GM12892 (cell line): Measurements from ENCODE around the gene CTBP2.

ENCODE experiments used
- DNase-seq: peaks from one replicate; pipeline ENCODE4 v3.0.0; 2011; ENCODE audit not compliant: insufficient read length
- FAIRE-seq: peaks from 2 replicates; lab custom pipeline; 2011; peaks lifted over from hg19 to GRCh38; lab: Jason Lieb, UNC
- POLR2A ChIP-seq: IDR thresholded peaks from 2 replicates; pipeline ENCODE4 v1.6.1; 2011; ENCODE audit warnings: low read depth, low read length, control low read depth
- POLR2AphosphoS5 ChIP-seq: IDR thresholded peaks from 2 replicates; pipeline ENCODE4 v1.6.1; 2011; ENCODE audit warnings: low read depth, low read length, control low read depth
- TAF1 ChIP-seq: IDR thresholded peaks from 2 replicates; pipeline ENCODE4 v1.6.1; 2011; ENCODE audit warnings: low read depth, mild to moderate bottlenecking, control low read depth, low read length, borderline replicate concordance

CTBP2 gene

GRCh38 chr10:125014086-125014830 lies 146.1 kb downstream of the CTBP2 start:
- DNase-seq (no peak), FAIRE-seq (no peak)
- TF ChIP-seq POLR2AphosphoS5: no peak
- TF ChIP-seq TAF1: no peak
- no peak for TF ChIP-seq POLR2A

GRCh38 chr10:125013529-125013872 lies 146.9 kb downstream of the CTBP2 start:
- no peak for FAIRE-seq
- no peak for DNase-seq
- TF ChIP-seq TAF1 (no peak), POLR2A (no peak), POLR2AphosphoS5 (no peak)

DNA sequence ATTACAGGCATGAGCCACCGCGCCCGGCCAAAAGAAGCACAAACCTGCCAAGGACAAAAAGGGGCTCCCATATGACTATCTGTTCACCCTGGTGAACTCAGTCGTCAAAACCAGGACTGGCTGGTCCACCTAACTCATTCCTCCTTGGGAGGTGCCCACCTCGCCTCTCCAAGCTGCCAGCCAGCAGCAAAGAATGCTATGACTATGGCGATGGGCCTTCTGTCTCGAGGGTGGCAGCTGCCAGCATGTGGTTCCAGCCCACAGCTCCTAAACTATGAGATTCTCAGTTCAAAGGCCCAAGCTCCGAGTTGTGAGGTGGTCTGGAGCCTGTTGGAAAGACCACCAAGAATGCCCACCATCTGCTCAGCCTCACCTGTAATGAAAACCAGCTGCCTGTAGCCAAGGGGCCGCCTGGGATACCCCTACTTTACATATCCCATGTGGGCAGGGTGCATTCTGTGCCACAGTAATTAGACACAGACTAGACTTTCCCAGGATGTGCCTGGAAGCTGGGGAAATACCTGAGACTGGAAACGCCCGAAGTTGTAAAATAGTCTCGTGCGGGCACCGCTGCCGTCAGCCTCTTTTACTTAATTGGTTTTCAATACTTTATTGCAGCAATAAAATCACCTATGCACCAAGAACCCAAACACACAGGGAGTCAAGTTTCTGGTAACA lies 147.4 kb downstream of the CTBP2 start:
- DNase-seq (no peak), FAIRE-seq (no peak)
- TF ChIP-seq TAF1 (no peak), POLR2AphosphoS5 (no peak), POLR2A (no peak)

- no peak for DNase-seq
- no peak for FAIRE-seq
- TF ChIP-seq TAF1 (no peak), POLR2A (no peak), POLR2AphosphoS5 (no peak)
Observed at GRCh38 chr10:125011926-125012705, 148.2 kb downstream of the CTBP2 start.

GRCh38 chr10:125011171-125011925 lies 149.0 kb downstream of the CTBP2 start:
- FAIRE-seq (no peak), DNase-seq (no peak)
- TF ChIP-seq TAF1 (no peak), POLR2AphosphoS5 (no peak), POLR2A (no peak)

DNA sequence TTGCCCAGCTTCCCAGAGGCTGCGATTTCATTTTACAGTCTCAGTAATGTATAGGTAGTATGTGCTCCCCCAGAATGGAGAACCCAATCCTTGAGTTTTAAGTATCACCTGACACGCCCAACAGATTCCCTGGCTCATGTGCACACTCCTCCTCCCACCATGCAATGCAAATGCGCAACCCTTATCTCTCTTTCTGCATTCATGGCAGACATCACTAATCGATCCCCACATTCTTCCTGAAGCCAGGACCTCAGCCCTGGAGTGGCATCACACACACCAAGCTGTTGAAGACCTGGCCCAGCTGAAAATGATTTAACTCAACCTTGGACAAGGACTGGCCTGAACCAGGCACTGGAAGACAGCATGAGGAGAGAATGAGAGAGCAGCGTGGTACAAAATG lies 150.0 kb downstream of the CTBP2 start:
- no peak for TF ChIP-seq POLR2AphosphoS5
- TF ChIP-seq POLR2A: no peak
- no peak for FAIRE-seq
- no peak for DNase-seq

GRCh38 chr10:125009661-125010161 lies 150.7 kb downstream of the CTBP2 start:
- FAIRE-seq: no peak
- TF ChIP-seq TAF1 (no peak), POLR2A (no peak)
- DNase-seq: no peak

GRCh38 chr10:125008689-125009638 lies 151.4 kb downstream of the CTBP2 start:
- no peak for FAIRE-seq
- no peak for DNase-seq
- no peak for TF ChIP-seq TAF1

- DNase-seq (no peak), FAIRE-seq (no peak)
Observed at GRCh38 chr10:125007436-125007835, 152.9 kb downstream of the CTBP2 start.

DNA sequence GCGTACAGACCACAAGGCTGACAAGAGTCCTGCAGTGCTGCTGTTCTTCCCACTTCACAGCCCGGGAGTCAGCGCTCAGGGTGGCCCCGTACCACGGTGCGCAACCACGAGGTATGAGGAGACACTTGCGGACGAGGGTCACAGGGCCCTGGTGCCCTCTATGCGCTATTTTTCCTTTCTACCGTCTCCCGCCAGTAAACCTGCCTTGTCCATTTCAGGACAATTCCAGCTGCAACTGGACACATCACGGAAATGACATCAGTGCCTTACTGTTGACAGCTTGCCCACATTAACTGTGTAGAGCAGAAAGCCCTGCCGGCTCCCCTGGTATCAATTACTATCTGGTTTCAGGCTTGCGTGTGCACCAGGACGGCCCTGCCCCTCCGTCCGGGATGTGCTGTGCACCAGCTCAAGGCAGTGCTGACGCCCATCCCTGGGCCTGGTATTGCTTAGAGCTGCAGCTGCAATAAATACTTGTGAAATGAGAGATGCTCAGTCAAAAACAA lies 153.4 kb downstream of the CTBP2 start:
- no peak for TF ChIP-seq POLR2A
- no peak for TF ChIP-seq POLR2AphosphoS5
- TF ChIP-seq TAF1: no peak
- no peak for DNase-seq
- FAIRE-seq: no peak

More at GRCh38 chr10:125007436-125007835, 152.9 kb downstream of the CTBP2 start:
- TF ChIP-seq POLR2AphosphoS5 (no peak), POLR2A (no peak), TAF1 (no peak)
